GM20000 (cell line): ENCODE results near the gene NT5C.

Experiments
- DNase-seq: peaks from one replicate; pipeline ENCODE4 v3.0.0; 2012; ENCODE audit warnings: low spot score
- CTCF ChIP-seq: IDR thresholded peaks from 2 replicates; pipeline ENCODE4 v1.5.1; 2012; ENCODE audit warnings: mild to moderate bottlenecking, control low read depth; ENCODE audit errors: extremely low read depth, missing control alignments

The NT5C gene

GRCh38 chr17:75103601-75104554, 27.7 kb downstream of the NT5C start:
- no peak for DNase-seq
- no peak for TF ChIP-seq CTCF

- no peak for TF ChIP-seq CTCF
- peak; percentile 62 for DNase-seq
Observed at GRCh38 chr17:75102385-75102821, 29.1 kb downstream of the NT5C start.

GRCh38 chr17:75099881-75100595, 31.5 kb downstream of the NT5C start:
- DNase-seq: no peak
- TF ChIP-seq CTCF: no peak

- no peak for TF ChIP-seq CTCF
- DNase-seq: no peak
Observed at GRCh38 chr17:75098861-75099260, 32.7 kb downstream of the NT5C start.

GRCh38 chr17:75097865-75098264, 33.7 kb downstream of the NT5C start:
- DNase-seq: no peak
- TF ChIP-seq CTCF: no peak

- no peak for TF ChIP-seq CTCF
- DNase-seq: peak; percentile 31
Observed at GRCh38 chr17:75096082-75096625, 35.4 kb downstream of the NT5C start.
